ENCODE measurements around the gene TLR5.

The TLR5 gene

DNA sequence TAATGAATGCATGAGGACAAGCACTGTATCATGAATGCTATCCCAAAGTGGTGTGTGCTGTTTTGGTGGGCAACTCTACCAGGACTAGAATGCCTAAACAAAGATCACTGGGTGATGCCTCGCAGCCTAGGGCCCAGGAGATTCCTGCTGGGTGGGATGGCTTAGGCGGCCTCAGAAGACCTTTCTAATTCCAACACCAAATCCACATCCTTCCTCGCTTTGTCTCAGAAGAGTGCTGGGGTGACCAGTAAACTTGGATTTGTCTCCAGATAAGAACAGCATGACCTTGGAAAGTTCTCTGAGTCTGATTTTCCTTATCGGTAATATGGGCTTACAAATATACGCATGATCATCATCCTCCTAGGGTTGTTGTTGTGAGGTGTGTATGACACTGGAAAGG, 76.6 kb downstream of the TLR5 start:
- DNase-seq, result no peak

DNA sequence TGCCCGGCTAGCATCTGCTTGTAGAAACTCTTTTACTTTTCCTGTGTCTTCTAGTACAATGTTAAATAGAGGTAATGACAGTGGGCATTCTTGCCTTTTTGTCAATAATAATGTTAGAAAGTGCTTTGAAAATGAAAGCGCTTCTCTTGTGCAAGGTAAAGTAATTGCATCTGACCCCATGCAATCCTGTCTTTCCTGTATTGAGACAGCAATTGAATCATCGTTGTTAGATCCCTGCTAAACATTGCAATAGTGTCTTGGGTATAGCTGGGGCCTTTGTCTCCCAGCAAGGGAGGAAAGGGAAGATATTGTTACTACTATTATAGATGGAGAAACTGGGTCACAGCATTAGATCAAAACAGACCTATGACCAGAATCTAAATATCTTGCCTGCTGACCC, 80.9 kb downstream of the TLR5 start:
- no peak for DNase-seq

DNA sequence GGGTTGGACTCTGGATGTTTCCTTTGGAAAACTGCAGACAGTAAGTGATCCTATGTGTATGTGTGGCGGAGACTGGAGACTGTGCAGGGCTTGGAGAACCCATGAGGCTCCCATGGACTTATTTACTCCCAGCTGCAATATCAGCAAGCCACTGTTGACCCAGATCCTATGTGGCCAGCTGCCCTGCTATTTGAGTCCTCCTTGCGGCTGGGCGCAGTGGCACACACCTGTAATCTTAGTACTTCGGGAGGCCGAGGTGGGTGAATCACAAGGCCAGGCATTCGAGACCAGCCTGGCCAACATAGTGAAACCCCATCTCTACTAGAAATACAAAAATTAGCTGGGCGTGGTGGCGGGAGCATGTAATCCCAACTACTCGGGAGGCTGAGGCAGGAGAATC, 83.5 kb downstream of the TLR5 start:
- DNase-seq, result no peak

All from GF-D8 (cell line).